Astrocyte (in vitro differentiated cells and primary cell): ENCODE measurements around the gene CDYL.

ENCODE experiments used
- EZH2 ChIP-seq: IDR thresholded peaks from 2 replicates; pipeline ENCODE4 v1.6.1; 2012; ENCODE audit warnings: mild to moderate bottlenecking, low read length, inconsistent platforms; ENCODE audit not compliant: insufficient read depth
- TF ChIP-seq, protein P1 (sequence below): IDR thresholded peaks from 2 replicates; pipeline ENCODE4 v1.5.1; 2011; ENCODE audit warnings: low read depth, mild to moderate bottlenecking, inconsistent platforms, low read length, moderate library complexity; ENCODE audit not compliant: insufficient read depth

DNA sequence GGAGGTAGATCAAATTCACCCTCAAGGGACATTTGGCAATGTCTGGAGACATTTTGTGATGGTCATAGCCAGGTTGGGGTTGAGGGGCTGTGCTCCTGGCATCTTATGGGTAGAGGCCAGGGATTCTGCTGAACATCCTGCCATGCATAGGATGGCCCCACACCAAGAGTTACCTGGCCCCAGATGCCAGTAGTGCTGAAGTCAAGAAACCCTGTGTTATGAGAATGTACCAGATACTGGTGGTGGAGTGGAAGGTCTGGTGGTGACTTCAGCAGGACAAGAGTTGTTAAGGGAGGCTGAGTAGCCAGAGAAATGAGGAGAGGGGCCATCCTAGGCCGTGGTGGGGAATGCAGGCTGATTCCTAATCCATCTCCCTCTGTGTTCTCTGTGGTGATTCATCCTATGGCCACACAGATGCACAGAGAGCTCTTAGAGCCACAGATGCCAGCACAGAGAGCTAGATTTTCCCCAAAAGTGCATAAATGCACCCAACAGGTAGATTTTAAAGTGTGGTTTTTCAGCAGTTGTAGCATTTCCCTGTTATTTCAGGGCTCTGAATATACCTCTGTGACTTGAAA, 43.6 kb downstream of the CDYL start:
- TF ChIP-seq, protein P1, sequence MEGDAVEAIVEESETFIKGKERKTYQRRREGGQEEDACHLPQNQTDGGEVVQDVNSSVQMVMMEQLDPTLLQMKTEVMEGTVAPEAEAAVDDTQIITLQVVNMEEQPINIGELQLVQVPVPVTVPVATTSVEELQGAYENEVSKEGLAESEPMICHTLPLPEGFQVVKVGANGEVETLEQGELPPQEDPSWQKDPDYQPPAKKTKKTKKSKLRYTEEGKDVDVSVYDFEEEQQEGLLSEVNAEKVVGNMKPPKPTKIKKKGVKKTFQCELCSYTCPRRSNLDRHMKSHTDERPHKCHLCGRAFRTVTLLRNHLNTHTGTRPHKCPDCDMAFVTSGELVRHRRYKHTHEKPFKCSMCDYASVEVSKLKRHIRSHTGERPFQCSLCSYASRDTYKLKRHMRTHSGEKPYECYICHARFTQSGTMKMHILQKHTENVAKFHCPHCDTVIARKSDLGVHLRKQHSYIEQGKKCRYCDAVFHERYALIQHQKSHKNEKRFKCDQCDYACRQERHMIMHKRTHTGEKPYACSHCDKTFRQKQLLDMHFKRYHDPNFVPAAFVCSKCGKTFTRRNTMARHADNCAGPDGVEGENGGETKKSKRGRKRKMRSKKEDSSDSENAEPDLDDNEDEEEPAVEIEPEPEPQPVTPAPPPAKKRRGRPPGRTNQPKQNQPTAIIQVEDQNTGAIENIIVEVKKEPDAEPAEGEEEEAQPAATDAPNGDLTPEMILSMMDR: no peak
- no peak for TF ChIP-seq EZH2
